Adrenal gland (tissue), 5 donors: ENCODE data around the gene SLC13A3.

ENCODE experiments used
- POLR2A ChIP-seq, 2 donors: fragments of 450-650 bp; IDR thresholded peaks; one replicate each; pipeline ENCODE4 v1.6.1; 2017; ENCODE audit warnings: antibody characterized with exemption in 2 of 2, mild to moderate bottlenecking in 2 of 2, moderate library complexity in 1 of 2
- TF ChIP-seq, protein P1 (sequence below), 6 experiments: fragments of 450-650 bp in 4 of 6; fragments of 200-600 bp in 2 of 6; sonication (generic) in 1 of 6; IDR thresholded peaks; 1 replicate in 5 of 6; 2 replicates in 1 of 6; pipeline versions ENCODE4 v1.5.1 to v1.8.0; 2016 to 2021; ENCODE audit warnings: antibody characterized with exemption in 6 of 6, mild to moderate bottlenecking in 2 of 6, moderate library complexity in 1 of 6
- donor health status: DM: no; HTN: no; CAD: no.

DNA sequence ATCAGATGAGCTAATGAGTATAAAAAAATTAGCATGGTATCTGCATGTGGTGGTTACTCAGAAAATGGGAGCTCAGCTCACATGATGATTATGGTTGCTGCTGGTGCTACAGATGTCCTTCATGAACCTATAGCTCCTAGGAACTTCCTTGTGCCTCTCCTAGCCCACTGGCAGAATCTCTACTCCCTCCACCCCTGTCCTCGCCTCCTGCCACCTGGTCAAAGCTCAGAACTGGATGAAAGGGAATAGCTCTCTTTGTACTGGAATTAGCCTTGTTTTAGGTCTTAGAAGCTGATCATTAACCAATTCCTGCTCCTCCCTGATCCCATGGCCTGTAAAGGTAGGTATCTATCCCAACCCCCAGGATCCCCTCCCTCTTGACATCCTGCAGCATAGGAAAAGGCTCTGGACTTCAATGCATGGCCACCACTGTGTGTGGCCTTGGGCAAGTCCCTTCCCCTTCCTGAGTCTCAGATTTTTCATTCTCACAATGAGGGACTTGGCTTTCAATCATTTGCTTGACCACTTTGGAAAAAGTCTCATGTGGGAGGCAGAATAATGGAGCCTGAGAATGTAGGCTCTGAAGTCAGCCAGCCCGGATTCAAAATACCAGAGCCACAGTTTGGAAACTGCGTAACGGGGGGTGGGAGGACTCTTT, 43.9 kb downstream of the SLC13A3 start:
- TF ChIP-seq, protein P1, sequence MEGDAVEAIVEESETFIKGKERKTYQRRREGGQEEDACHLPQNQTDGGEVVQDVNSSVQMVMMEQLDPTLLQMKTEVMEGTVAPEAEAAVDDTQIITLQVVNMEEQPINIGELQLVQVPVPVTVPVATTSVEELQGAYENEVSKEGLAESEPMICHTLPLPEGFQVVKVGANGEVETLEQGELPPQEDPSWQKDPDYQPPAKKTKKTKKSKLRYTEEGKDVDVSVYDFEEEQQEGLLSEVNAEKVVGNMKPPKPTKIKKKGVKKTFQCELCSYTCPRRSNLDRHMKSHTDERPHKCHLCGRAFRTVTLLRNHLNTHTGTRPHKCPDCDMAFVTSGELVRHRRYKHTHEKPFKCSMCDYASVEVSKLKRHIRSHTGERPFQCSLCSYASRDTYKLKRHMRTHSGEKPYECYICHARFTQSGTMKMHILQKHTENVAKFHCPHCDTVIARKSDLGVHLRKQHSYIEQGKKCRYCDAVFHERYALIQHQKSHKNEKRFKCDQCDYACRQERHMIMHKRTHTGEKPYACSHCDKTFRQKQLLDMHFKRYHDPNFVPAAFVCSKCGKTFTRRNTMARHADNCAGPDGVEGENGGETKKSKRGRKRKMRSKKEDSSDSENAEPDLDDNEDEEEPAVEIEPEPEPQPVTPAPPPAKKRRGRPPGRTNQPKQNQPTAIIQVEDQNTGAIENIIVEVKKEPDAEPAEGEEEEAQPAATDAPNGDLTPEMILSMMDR (IDR thresholded peaks at IDR 0.05) = no peak
- TF ChIP-seq POLR2A (IDR thresholded peaks at IDR 0.05) = no peak
